Fibroblast of peridontal ligament (primary cell): ENCODE results near the gene AP5Z1.
A peak's percentile ranks its signal among the peaks of the same experiment; 100 is the strongest.

Experiments used
- DNase-seq: peaks from one replicate; pipeline ENCODE4 v3.0.0-alpha.2; 2010; ENCODE audit errors: extremely low read depth

Gene AP5Z1

GRCh38 chr7:4766666-4767519 lies 8.5 kb upstream of the AP5Z1 start:
- no peak for DNase-seq

- DNase-seq, result no peak
These were observed 6.5 kb upstream of the AP5Z1 start for GRCh38 chr7:4768597-4769569.

- no peak for DNase-seq
These were observed 5.7 kb upstream of the AP5Z1 start for GRCh38 chr7:4769761-4770160.

GRCh38 chr7:4770886-4771285 lies 4.5 kb upstream of the AP5Z1 start:
- no peak for DNase-seq

GRCh38 chr7:4771737-4772136 lies 3.7 kb upstream of the AP5Z1 start:
- DNase-seq, result no peak

GRCh38 chr7:4772306-4772705 lies 3.1 kb upstream of the AP5Z1 start:
- no peak for DNase-seq

- DNase-seq, result no peak
These were observed 1.4 kb upstream of the AP5Z1 start for GRCh38 chr7:4774007-4774406.

- DNase-seq, result peak; percentile 83
These were observed 669 bp upstream of the AP5Z1 start for GRCh38 chr7:4774658-4775249.

GRCh38 chr7:4775848-4776623 lies 613 bp downstream of the AP5Z1 start:
- DNase-seq, result peak; percentile 46

GRCh38 chr7:4779118-4779517 lies 3.7 kb downstream of the AP5Z1 start:
- no peak for DNase-seq

- no peak for DNase-seq
These were observed 6.1 kb downstream of the AP5Z1 start for GRCh38 chr7:4781366-4782069.

GRCh38 chr7:4782333-4783291 lies 7.2 kb downstream of the AP5Z1 start:
- no peak for DNase-seq

- DNase-seq, result no peak
These were observed 7.8 kb downstream of the AP5Z1 start for GRCh38 chr7:4783292-4783652.

GRCh38 chr7:4783762-4784351 lies 8.4 kb downstream of the AP5Z1 start:
- DNase-seq, result no peak

GRCh38 chr7:4784799-4785198 lies 9.4 kb downstream of the AP5Z1 start:
- DNase-seq, result no peak

GRCh38 chr7:4785371-4785770 lies 9.9 kb downstream of the AP5Z1 start:
- no peak for DNase-seq

- DNase-seq, result no peak
These were observed 10.6 kb downstream of the AP5Z1 start for GRCh38 chr7:4786015-4786414.

GRCh38 chr7:4787541-4787940 lies 12.1 kb downstream of the AP5Z1 start:
- DNase-seq, result no peak

GRCh38 chr7:4787947-4788626 lies 12.7 kb downstream of the AP5Z1 start:
- DNase-seq, result no peak
